AG04450 (cell line): ENCODE results near the gene RAPGEF2. TPM values are rescaled to one million over a fixed set of nuclear protein-coding genes. Genes with fewer than 3 reads are reported as not detected.

Source experiments
- CTCF ChIA-PET: fragments of 300-600, 350-600 bp; formaldehyde crosslinking; extraction: SDS; loops from one replicate; lab custom pipeline; 2022; ENCODE audit warnings: antibody characterized with exemption, inconsistent platforms; lab: Charles Lee
- POLR2A ChIA-PET: fragments of 350-600 bp; formaldehyde crosslinking; extraction: SDS; loops from one replicate; lab custom pipeline; 2021; ENCODE audit warnings: antibody characterized with exemption, inconsistent platforms; lab: Yijun Ruan, JAX
- DNase-seq: peaks from one replicate; pipeline ENCODE4 v3.0.0-alpha.2; 2011; ENCODE audit warnings: low read depth, low spot score
- H3K27ac ChIP-seq: one replicate; pipeline ENCODE4 v1.5.1; 2012; ENCODE audit warnings: low read depth, low read length, control low read depth
- H3K27me3 ChIP-seq: one replicate; pipeline ENCODE4 v1.6.0; 2012; ENCODE audit warnings: low read length; ENCODE audit not compliant: control insufficient read depth, insufficient read depth
- H3K4me3 ChIP-seq: 2 replicates; pipeline ENCODE4 v1.5.1; 2011; ENCODE audit warnings: mild to moderate bottlenecking, low read depth, low read length, control low read depth
- H3K9me3 ChIP-seq: 2 replicates; pipeline ENCODE4 v1.5.1; 2012; ENCODE audit warnings: low read length; ENCODE audit not compliant: control insufficient read depth, insufficient read depth
- polyA plus RNA-seq: library from polyadenylated mRNA; depleted of rRNA; stranded (reverse); fragments of >200 nt; gene quantifications from 2 replicates; pipeline ENCODE4 v1.2.3, GENCODE V29; 2011
- TF ChIP-seq, protein P1 (sequence below): IDR thresholded peaks from 2 replicates; pipeline ENCODE4 v1.5.1; 2011; ENCODE audit warnings: low read depth, low read length, control low read depth, inconsistent platforms

Gene RAPGEF2
- polyA plus RNA-seq, 1 experiment, result 51.5 TPM

DNA sequence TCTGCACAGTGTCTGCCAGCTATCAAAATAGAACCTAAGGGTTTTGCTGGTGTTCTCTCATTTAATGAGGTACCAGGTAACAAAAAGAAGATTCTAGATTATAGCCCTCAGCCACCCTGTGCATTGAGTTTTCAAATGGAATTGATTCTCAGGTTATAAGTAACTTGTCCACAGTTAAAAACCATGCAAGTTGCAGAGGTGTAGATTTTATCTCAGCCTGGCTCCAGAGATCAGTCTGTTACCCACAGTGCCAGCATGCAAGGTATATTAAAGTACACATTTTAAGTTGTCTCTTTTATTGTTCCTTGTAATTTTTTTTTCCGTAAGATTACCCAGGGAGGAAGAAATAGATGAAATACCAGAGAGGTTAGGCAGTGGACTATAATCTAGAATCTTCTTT, 59.7 kb downstream of the RAPGEF2 start:
- H3K4me3 ChIP-seq, result no peak overlapping the region
- CTCF ChIA-PET, result interaction anchor here (0.5 to 0.9 kb wide), 2 partner anchors 49 to 306 kb away, joined by 3 to 7 read pairs; no protein-coding TSS in a partner anchor
- no peak for DNase-seq
- H3K27me3 ChIP-seq, result no peaks in the 10 kb centered on the region
- H3K27ac ChIP-seq, result no peak overlapping the region
- H3K9me3 ChIP-seq, result no peaks in the 10 kb centered on the region
- POLR2A ChIA-PET, result interaction anchor here (0.6 kb wide), 1 partner anchor 13 kb away, joined by 5 read pairs; no protein-coding TSS in a partner anchor
- TF ChIP-seq, protein P1, sequence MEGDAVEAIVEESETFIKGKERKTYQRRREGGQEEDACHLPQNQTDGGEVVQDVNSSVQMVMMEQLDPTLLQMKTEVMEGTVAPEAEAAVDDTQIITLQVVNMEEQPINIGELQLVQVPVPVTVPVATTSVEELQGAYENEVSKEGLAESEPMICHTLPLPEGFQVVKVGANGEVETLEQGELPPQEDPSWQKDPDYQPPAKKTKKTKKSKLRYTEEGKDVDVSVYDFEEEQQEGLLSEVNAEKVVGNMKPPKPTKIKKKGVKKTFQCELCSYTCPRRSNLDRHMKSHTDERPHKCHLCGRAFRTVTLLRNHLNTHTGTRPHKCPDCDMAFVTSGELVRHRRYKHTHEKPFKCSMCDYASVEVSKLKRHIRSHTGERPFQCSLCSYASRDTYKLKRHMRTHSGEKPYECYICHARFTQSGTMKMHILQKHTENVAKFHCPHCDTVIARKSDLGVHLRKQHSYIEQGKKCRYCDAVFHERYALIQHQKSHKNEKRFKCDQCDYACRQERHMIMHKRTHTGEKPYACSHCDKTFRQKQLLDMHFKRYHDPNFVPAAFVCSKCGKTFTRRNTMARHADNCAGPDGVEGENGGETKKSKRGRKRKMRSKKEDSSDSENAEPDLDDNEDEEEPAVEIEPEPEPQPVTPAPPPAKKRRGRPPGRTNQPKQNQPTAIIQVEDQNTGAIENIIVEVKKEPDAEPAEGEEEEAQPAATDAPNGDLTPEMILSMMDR, result no peak

DNA sequence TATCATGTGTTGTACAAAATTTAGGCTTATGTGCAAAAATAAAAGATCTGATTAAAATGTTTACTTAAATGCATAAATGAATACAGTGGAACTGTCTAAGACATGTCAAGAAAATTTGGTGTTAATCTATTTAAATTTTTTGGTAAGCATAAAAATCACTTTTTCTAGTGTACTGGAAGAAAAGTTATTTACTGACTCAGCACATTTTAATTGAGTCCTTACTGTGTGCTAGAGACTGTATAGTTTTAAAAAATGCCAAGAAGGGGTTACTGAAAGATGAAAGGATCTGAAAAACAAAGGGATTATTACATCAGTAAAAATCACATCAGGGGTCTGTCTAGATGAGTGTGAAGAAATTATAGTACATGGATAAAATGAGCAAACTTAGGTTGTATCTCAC, 60.6 kb downstream of the RAPGEF2 start:
- POLR2A ChIA-PET, result no interaction called here
- Histone ChIP-seq H3K27me3 (no peaks in the 10 kb centered on the region), H3K27ac (no peak overlapping the region), H3K4me3 (no peak overlapping the region), H3K9me3 (no peaks in the 10 kb centered on the region)
- CTCF ChIA-PET, result interaction anchor here (0.6 kb wide), 2 partner anchors 15 to 381 kb away, joined by 3 to 4 read pairs; no protein-coding TSS in a partner anchor
- TF ChIP-seq, protein P1, result no peak
- DNase-seq, result no peak

DNA sequence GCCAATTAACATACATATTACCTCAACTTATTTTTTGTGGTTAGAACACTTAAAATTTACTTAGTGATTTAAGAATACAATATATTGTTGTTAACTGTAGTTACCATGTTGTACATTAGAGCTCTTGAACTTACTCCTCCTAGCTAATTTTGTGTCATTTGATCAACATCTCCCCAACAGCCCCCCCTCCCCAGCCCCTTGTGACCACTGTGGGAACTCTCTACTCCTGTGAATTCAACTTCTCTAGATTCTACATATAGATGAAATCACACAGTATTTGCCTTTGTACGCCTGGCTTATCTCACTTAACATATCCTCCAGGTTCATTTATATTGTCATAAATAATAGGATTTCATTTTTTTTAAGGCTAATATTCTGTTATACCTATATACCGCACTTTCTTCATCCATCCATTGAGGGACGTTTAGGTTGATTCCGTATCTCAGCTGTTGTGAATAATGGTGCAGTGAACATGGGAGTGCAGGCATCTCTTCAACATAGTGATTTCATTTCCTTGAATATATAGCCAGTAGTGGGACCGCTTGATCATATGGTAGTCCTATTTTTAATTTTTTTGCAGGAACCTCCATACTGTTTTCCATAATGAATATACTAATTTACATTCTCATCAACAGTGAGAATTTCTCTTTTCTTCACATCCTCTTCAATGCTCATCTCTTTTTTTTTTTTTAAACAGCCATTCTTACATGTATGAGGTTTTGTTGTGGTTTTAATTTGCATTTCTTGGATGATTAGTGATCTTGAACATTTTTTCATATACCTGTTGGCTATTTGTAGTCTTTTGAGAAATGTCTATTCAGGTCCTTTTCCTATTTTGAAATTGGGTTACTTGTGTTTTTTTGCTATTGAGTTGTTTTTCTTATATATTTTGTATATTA, 66.8 kb downstream of the RAPGEF2 start:
- TF ChIP-seq, protein P1, result no peak
- POLR2A ChIA-PET, result no interaction called here
- no peak overlapping the region for H3K4me3 ChIP-seq
- no peaks in the 10 kb centered on the region for H3K9me3 ChIP-seq
- no peak for DNase-seq
- CTCF ChIA-PET, result no interaction called here
- no peaks in the 10 kb centered on the region for H3K27me3 ChIP-seq
- H3K27ac ChIP-seq, result no peak overlapping the region

DNA sequence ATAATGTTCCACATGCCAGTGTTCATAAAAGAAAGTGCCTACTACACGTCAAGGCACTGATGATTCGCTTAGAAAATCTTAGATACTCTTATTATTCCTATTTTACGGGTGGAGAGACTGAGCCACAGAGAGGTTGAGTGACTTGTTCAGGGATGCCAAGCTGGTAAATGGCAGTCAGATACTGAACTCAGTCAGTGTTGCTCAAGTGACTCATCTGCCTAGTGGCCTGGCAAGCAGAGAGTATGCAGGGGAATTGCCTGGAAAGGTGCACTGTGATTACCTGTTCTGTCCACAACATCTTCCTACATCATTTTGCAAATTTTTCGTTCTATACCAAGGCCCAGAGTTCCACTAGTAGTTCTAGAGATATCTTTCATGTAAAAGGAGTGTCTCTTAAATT, 68.4 kb downstream of the RAPGEF2 start:
- TF ChIP-seq, protein P1, result no peak

DNA sequence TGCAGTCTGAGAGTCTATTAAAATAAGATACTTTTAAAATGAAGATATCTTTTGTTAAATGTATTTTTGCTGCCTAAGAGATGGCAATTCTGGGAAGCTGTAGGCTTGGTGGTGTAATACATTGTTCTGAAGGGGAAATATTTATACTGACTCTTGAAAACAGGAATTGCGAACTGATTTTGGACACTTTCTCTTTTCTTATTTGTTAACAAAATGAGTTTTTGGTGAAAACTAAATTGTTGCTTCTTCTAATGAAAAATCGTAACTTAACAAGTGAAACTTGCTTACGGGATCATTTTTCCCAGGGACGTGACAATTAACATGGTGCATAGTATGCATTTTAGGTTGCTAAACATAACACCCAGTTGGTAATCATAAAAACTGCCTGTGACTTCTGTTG, 71.0 kb downstream of the RAPGEF2 start:
- Histone ChIP-seq H3K27ac (no peak overlapping the region), H3K27me3 (no peaks in the 10 kb centered on the region), H3K4me3 (no peak overlapping the region), H3K9me3 (no peaks in the 10 kb centered on the region)
- TF ChIP-seq, protein P1, result no peak
- ChIA-PET CTCF (interaction anchor here (1.1 to 3.4 kb wide), 2 partner anchors 29 to 316 kb away, joined by 5 to 12 read pairs; no protein-coding TSS in a partner anchor), POLR2A (no interaction called here)
- no peak for DNase-seq

More for the DNA sequence above, 68.4 kb downstream of the RAPGEF2 start:
- Histone ChIP-seq H3K27ac (no peak overlapping the region), H3K27me3 (no peaks in the 10 kb centered on the region), H3K9me3 (no peaks in the 10 kb centered on the region), H3K4me3 (no peak overlapping the region)
- ChIA-PET POLR2A (no interaction called here), CTCF (interaction anchor here (3.4 kb wide), 1 partner anchor 314 kb away, joined by 12 read pairs; no protein-coding TSS in a partner anchor)
- DNase-seq, result no peak
